ENCODE data around the gene CISH. TPM values are rescaled to one million over a fixed set of nuclear protein-coding genes. Genes with fewer than 3 reads are reported as not detected.

The CISH gene
- total and polyA plus RNA-seq, 5 donors, result 8.0 to 27.8 (median 10.2) TPM

Other genes with a start within 250 kb of the CISH start
- 10 to 100 TPM in 3 of 4 donors, 1 to 10 TPM in 1; 8.7 to 56.1 (median 40.9) TPM for gene CACNA2D2, start 108.1 kb downstream of the CISH start, total RNA-seq
- 25.7 TPM for gene CACNA2D2, start 108.1 kb downstream of the CISH start, polyA plus RNA-seq
- 10 to 100 TPM; 27.2 to 44.2 (median 40.6) TPM for gene C3orf18, start 44.0 kb downstream of the CISH start, total RNA-seq
- 29.5 TPM for gene C3orf18, start 44.0 kb downstream of the CISH start, polyA plus RNA-seq
- gene HEMK1, start 42.3 kb downstream of the CISH start, total RNA-seq, result 10 to 100 TPM; 14.0 to 18.3 (median 15.8) TPM
- gene HEMK1, start 42.3 kb downstream of the CISH start, polyA plus RNA-seq, result 16.6 TPM
- gene MAPKAPK3, start 5.4 kb upstream of the CISH start, total RNA-seq, result 100 to 1,000 TPM; 167 to 260 (median 225) TPM
- 181 TPM for gene MAPKAPK3, start 5.4 kb upstream of the CISH start, polyA plus RNA-seq
- gene DOCK3, start 63.2 kb upstream of the CISH start, total RNA-seq, result 1 to 10 TPM; 4.1 to 5.2 (median 4.6) TPM
- 1.9 TPM for gene DOCK3, start 63.2 kb upstream of the CISH start, polyA plus RNA-seq

Data from right cardiac atrium (tissue), 5 donors.